ENCODE data around the gene CHCHD6. TPM values are rescaled to one million over a fixed set of nuclear protein-coding genes. Genes with fewer than 3 reads are reported as not detected.

The CHCHD6 gene
- total RNA-seq, 1 experiment from 2014 or later, result 36.3 TPM

DNA sequence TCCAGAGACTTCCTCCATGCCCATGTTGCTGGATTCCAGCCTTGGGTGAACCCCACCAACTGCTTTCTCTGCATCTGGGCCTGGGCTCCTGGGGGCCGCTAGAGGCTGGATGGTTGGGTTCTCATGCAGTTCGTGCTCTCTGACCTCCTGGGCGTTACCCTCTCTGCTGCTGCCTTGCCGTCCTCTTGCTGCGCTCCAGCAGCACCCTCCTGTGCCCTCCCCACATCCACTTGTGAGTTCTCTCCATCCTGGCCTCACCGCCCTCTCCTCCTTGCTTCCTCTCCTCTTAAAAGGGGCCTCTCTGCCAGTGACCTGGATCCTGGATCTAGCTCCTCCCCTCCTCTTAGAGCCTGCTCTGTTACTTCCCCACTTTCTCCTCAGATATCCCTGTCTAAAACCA, 43.7 kb downstream of the CHCHD6 start:
- POLR2A ChIA-PET, result no interaction called here
- no peak for TF ChIP-seq SP1 (IDR thresholded peaks at IDR 0.05; ENCODE audit: low read depth)
- TF ChIP-seq CEBPB (IDR thresholded peaks at IDR 0.05; ENCODE audit: low read depth), result no peak
- TF ChIP-seq POLR2AphosphoS5 (IDR thresholded peaks at IDR 0.05; ENCODE audit: low read depth, low read length), result no peak
- TF ChIP-seq, protein P1, sequence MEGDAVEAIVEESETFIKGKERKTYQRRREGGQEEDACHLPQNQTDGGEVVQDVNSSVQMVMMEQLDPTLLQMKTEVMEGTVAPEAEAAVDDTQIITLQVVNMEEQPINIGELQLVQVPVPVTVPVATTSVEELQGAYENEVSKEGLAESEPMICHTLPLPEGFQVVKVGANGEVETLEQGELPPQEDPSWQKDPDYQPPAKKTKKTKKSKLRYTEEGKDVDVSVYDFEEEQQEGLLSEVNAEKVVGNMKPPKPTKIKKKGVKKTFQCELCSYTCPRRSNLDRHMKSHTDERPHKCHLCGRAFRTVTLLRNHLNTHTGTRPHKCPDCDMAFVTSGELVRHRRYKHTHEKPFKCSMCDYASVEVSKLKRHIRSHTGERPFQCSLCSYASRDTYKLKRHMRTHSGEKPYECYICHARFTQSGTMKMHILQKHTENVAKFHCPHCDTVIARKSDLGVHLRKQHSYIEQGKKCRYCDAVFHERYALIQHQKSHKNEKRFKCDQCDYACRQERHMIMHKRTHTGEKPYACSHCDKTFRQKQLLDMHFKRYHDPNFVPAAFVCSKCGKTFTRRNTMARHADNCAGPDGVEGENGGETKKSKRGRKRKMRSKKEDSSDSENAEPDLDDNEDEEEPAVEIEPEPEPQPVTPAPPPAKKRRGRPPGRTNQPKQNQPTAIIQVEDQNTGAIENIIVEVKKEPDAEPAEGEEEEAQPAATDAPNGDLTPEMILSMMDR (IDR thresholded peaks at IDR 0.05 in 2 of 3, conservative IDR thresholded peaks at IDR 0.05 in 1 of 3; ENCODE audit: borderline replicate concordance in 1 of 3, insufficient read depth in 1 of 3, low read depth in 2 of 3, low read length in 2 of 3), result no peak
- TF ChIP-seq ZNF274 (IDR thresholded peaks at IDR 0.05; ENCODE audit: low read depth, low read length), result no peak
- TF ChIP-seq ATF3 (IDR thresholded peaks at IDR 0.05), result no peak
- TF ChIP-seq CBX3 (IDR thresholded peaks at IDR 0.05; ENCODE audit: low read depth), result no peak
- no peak for TF ChIP-seq EZH2phosphoT487 (IDR thresholded peaks at IDR 0.05; ENCODE audit: borderline replicate concordance)
- no peak for TF ChIP-seq FOSL1 (IDR thresholded peaks at IDR 0.05; ENCODE audit: low read depth)
- no peak for TF ChIP-seq ZFX (IDR thresholded peaks at IDR 0.05)
- TF ChIP-seq SIN3A (IDR thresholded peaks at IDR 0.05; ENCODE audit: low read depth), result no peak
- TF ChIP-seq RAD21 (IDR thresholded peaks at IDR 0.05; ENCODE audit: low read depth), result no peak
- no peak for TF ChIP-seq EZH2 (IDR thresholded peaks at IDR 0.05)
- TF ChIP-seq ELF1 (IDR thresholded peaks at IDR 0.05; ENCODE audit: borderline replicate concordance, low read depth), result no peak
- no peak for TF ChIP-seq YY1 (IDR thresholded peaks at IDR 0.05; ENCODE audit: extremely low read depth, insufficient replicate concordance, low read depth, low read length)
- TF ChIP-seq SRF (IDR thresholded peaks at IDR 0.05; ENCODE audit: low read depth), result no peak
- Histone ChIP-seq H4K20me1 (ENCODE audit: insufficient read depth) (no peaks in the 10 kb centered on the region; the same call in 1 of the 2 replicates), H3K9me2 (ENCODE audit: insufficient read depth) (no peaks in the 10 kb centered on the region), H3K36me3 (ENCODE audit: control insufficient read depth in 1 of 2, insufficient read depth in 2 of 2, low read length in 2 of 2) (no peaks in the 10 kb centered on the region), H3K27me3 (ENCODE audit: insufficient read depth, low read length) (no peaks in the 10 kb centered on the region), H2AFZ (ENCODE audit: low read depth, low read length, poor library complexity, severe bottlenecking) (no peak overlapping the region), H3K4me2 (ENCODE audit: low read length) (no peak overlapping the region), H3K79me2 (ENCODE audit: insufficient read depth, low read length) (peaks cover 7% of the 10 kb centered on the region; the same call in 1 of the 2 replicates), H3K9ac (ENCODE audit: low read length) (no peak overlapping the region), H3K9me3 (ENCODE audit: control insufficient read depth in 1 of 2, insufficient read depth in 1 of 2, low read depth in 1 of 2, low read length in 2 of 2) (no peaks in the 10 kb centered on the region), H3K27ac (ENCODE audit: low read depth, low read length) (no peak overlapping the region), H3K4me3 (replicated peaks in 1 of 2; ENCODE audit: low read depth in 1 of 2, low read length in 2 of 2) (no peak overlapping the region), H3K4me1 (ENCODE audit: control insufficient read depth in 1 of 2, insufficient read depth in 2 of 2, low read length in 2 of 2) (peaks cover 20 to 24% of the 10 kb centered on the region in 2 experiments)
- no peak for DNase-seq (ENCODE audit: low read depth, low spot score)
- BruUV-seq (replicated peaks), result no TSS peak
- RAD21 ChIA-PET (ENCODE audit: low non-redundant PET in 1 of 2, low total read pairs in 2 of 2, uncharacterized antibody in 2 of 2, unreplicated experiment in 2 of 2), result no interaction called here
- no peak for ATAC-seq
- CTCF ChIA-PET, result no interaction called here
- intact Hi-C loops (cut with micrococcal nuclease), result no loop called here

All from HCT116 (cell line).